Stimulated activated CD4-positive, alpha-beta T cell treated with anti-CD3 and anti-CD28 coated beads, Interleukin-1b, Interleukin-23, amount 100 ng/mL, for 4 hours (primary cell): ENCODE results near the gene CDC37.

Source experiments
- DNase-seq, 2 donors: peaks; one replicate each; pipeline ENCODE4 v3.0.0-alpha.2; 2020; ENCODE audit warnings: low read depth in 2 of 2

The CDC37 gene

GRCh38 chr19:10403137-10404021 lies at the start of gene CDC37:
Gene CDC37, minus strand, starts transcription at chr19:10403542. Its CDS starts 63 bp downstream, at chr19:10403479.
- DNase-seq: peak; percentile 97 to 98

DNA sequence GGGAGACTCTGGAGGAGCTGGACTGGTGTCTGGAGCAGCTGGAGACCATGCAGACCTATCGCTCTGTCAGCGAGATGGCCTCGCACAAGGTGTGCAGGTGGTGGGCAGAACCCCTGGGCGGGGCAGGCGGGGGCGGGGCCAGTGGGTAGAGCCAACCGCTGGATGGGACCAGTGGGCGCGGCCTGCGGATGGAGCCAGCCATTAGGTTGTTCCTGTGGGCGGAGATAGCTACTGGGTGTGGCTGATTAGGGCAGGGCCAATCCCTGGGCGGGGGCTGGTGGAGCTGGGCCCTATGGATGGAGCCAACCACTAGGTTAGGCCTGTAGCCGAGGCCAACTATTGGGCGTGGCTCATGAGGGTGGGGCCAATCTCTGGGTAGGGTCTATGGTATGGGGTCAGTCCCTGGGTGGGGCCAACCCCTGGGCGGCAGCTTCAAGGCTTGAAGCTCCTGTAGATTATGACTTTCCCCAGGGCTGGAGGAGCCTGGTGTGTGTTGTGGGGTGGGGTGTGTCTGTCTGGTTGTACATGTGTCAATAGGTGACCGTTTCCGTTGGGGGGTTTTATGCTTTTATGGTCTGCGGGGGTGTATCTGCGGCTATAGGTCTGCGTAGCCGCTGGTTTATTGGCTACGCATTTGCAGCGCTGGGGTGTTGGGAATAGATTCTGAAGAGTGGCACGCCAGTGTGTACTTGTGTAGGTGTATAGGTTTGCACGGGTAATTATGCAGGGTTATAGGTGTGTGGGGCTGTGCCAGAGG lies 47.7 kb upstream of the CDC37 start:
- DNase-seq: no peak

DNA sequence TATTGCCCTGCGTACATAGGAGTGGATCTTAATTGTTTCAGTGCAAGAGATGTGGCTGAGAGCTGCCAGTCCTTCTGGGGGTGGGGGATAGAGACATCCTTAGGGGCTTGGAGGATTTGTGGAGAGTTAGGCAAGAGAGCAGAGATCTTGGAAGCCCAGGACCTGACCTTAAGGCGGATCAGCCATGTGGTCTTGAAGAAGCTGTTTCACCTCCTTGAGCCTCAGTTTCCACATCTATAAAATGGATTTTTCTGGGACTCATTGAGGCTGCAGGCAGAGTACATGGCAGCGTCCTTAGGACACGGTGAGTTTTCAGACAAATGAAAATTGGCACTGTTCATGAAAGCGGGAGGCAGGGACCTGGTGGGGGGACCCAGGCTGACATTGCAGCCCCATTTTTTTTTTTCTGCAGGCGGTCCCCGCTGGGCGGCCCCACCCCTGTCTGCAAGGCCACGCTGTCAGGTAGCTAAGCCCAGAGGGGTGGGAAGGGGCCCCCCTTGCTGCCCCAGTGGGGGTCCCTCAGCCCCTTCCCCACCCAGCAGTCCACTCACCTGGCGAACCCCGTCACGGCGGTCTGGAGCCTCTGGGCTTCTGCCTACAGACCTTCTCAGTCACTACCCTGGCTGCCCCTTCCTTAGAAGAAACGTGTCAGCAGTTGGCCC lies 47.0 kb upstream of the CDC37 start:
- no peak for DNase-seq

- DNase-seq: no peak
Observed at GRCh38 chr19:10449037-10449436, 45.7 kb upstream of the CDC37 start.

GRCh38 chr19:10442698-10443097 lies 39.4 kb upstream of the CDC37 start:
- no peak for DNase-seq

- DNase-seq: no peak
Observed at GRCh38 chr19:10439588-10439987, 36.2 kb upstream of the CDC37 start.

DNA sequence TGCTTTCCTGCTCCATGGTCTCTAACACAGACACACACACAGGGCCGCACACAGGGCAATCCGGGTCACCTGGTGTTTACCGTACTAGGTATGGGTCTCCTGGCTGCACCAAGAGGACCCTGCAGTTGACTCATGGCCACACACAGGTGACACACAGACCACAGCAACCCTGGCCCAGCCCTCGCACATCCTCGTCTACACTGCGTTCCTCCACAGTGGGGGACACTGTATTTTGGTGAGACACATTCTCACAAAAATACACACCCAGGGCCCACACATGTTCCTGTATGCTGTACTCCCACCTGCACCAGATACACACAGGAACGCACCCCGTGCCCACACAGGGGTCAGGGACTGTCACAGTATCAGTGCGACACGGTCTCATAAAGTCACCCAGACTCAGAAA lies 29.8 kb upstream of the CDC37 start:
- DNase-seq: no peak

DNA sequence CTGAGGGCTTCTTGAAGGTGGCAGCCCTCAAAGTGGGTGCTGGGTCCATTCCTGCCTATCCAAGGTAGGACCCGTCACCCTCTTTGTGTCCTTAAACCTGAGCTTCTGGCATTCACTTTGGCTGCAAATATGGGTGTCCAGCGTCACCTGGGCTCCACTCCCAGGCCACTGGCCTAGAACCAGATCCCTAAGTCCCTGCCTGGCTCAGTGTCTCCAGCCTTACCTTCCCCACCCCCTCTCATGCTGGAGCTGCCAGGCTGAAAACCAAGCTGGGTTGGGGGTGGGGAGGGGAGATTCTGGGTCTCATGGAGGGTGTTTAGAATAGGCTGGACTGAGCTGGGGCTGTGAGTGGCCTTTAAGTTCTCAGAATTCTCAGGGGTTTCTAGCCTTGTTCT lies 29.4 kb upstream of the CDC37 start:
- no peak for DNase-seq

DNA sequence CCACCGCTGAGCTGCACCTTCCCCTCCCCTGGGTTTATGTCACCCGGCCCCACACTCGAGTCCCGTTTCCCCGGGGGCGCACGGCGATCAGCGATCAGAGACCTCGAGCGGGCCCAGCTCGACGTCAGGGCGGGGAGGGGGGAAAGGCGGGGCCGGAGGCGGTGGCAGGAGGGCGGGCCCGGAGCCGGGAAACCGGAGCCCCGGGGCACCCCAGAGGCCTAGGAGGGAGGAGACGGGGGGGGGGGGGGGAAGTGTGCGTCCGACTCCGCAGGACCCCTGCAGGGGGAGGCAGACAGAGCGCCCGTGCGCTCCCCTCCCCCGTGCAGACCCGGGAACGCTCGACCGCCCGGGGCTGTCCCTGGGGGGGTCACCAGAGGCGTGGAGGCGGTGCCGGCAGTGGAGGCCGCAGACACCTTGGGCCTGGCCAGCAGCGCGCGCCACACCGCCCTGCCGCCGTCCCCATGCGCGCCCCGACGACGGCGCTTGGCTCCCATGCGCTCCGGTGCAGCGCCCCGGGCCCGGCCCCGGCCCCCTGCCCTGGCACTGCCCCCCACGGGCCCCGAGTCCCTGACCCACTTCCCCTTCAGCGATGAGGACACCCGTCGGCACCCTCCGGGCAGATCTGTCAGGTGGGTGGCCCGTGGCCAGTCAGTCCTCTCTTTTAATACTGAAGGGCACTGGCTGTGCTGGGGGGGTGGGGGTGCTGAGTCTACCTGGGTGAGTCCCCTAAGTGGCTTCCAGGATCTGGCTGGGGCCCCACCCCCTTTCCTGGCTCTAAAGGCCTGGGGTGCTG lies 28.8 kb upstream of the CDC37 start:
- DNase-seq: peak in 1 of 2 donors; percentile 46

DNA sequence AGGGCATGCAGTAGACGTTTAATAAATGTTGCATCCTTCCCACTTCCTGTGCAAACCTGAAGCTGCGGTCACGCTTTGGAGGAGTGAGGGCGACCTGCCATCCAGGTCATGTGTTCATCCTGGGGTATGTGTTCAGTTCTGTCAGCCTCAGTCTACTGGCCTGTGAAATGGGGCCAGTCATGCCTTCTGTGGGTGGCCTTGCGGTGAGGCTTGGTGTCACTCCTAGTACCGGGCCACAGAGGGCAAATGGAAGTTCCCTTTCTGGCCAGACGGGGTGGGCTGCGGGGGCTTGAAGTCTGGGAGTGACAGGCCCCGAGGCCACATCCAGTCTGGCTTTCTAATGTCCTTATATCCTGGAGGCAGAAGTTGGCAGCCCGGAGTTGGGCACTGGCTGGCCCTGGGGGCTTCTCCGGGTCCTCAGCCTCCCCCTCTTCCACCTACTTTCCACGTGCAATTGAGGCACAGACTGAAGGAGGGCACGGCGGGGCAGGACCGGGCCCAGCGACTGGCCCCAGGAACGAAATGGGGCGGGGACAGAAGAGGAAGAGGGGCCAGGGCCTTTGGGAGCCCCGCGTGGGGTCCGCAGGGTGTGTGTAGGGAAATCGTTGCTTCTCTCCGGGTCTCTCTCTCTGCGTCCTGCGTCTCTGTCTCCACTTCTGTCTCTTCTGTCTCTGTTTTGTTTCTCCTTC lies 28.1 kb upstream of the CDC37 start:
- no peak for DNase-seq

DNA sequence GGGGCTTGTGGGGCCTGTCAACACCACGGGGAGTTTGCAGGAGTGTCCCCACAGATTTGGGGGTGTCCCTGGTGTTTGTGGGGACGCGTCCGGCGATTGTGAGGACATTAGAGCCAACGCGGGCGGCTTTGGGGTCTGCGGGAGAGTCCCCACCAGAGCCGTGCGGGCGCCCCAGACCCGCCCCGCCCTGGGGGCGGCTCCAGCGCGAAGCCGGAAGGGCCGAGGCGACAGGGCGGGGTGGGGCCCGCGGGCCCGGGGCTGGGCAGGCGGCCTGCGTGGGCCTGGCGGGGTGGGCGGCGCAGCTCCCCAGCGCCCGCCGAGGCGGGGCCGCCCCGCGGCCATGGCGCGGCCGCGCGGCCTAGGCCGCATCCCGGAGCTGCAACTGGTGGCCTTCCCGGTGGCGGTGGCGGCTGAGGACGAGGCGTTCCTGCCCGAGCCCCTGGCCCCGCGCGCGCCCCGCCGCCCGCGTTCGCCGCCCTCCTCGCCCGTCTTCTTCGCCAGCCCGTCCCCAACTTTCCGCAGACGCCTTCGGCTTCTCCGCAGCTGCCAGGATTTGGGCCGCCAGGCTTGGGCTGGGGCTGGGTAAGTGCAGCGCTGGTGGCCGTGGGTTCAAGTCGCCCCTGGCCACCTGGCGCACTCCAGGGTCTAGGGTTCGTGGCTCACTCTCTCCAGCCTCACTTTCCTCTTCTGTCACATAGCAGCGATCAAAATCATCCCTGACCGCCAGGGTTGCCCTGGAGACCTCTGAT lies 27.3 kb upstream of the CDC37 start:
- no peak for DNase-seq

GRCh38 chr19:10428996-10429381 lies 25.6 kb upstream of the CDC37 start:
- DNase-seq: no peak

DNA sequence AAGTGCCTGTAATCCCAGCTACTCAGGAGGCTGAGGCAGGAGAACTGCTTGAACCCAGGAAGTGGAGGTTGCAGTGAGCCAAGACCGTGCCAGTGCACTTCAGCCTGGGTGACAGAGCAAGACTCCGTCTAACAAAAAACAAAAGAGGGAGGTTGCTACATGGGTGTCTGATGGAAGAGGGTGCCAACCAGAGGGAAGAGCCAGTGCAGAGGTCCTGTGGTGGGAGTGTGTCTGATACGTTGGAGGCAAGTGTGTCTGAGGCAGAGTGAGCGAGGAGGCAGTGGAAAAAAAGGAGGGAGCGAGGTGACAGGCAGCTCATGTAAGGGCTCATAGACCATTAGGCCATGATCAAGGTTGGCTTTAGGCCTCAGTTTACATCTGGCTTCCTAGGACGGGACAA lies 23.8 kb upstream of the CDC37 start:
- DNase-seq: no peak

GRCh38 chr19:10424011-10424637 lies 20.8 kb upstream of the CDC37 start:
- DNase-seq: peak in 1 of 2 donors; percentile 65

- DNase-seq: no peak
Observed at GRCh38 chr19:10422846-10423245, 19.5 kb upstream of the CDC37 start.

DNA sequence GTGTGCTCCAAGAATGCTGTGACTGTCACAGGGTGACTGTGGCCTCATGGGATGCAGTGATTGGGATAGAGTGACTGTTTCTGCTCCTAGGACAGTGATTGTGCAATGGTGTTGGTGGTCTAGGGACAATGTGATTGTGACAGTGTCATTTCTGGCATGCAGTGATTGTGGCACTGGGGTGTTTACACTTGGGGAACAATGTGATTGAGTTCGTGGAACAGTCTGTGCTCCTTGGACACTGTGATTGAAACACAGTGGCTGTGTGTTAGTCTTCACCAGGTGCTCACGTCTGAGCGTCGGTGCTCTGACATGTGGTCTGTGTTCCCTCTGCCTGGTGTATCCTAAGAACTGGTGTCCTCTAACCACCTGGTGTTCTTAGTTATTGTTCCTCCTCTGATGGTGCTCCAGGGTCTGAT lies 18.7 kb upstream of the CDC37 start:
- no peak for DNase-seq

GRCh38 chr19:10421240-10422045 lies 18.1 kb upstream of the CDC37 start:
- DNase-seq: no peak

DNA sequence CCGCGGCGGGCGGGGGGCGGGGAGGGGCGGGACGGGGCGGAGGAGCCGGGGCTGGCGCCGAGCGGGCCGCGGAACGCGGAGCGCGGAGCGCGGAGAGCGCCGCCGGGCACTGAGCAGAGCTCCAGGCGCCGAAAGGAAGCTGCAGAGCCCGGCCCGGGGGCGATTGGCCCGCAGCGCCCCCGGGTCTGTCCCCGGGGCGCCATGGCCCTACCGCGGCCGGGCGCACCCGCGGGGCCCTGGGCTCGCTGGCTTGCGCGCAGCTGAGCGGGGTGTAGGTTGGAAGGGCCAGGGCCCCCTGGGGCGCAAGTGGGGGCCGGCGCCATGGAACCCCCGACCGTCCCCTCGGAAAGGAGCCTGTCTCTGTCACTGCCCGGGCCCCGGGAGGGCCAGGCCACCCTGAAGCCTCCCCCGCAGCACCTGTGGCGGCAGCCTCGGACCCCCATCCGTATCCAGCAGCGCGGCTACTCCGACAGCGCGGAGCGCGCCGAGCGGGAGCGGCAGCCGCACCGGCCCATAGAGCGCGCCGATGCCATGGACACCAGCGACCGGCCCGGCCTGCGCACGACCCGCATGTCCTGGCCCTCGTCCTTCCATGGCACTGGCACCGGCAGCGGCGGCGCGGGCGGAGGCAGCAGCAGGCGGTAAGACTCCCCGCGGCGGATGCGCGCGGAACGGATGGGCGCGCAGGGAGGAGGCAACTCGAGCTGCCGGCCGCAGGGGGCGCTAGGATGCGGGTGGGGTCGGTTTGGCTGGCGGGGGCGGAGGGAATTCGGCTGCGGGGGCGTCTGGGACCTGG lies 17.3 kb upstream of the CDC37 start, which contains the start of gene PDE4A:
Gene PDE4A, plus strand, starts transcription at position 95 of the 796 bp plus-strand sequence. Its CDS starts 227 bp downstream, at position 322.
- DNase-seq: peak in 1 of 2 donors; percentile 50
